Breast epithelium (tissue), 4 donors: ENCODE measurements around the gene CR1. TPM values are rescaled to one million over a fixed set of nuclear protein-coding genes. Genes with fewer than 3 reads are reported as not detected.
"Not testable (repeated sequence)": the region's sequence is repeated elsewhere in the genome, so short reads cannot be mapped to it uniquely, and the experiment has no call there.

Experiments
- DNase-seq, 2 donors: peaks; one replicate each; pipeline ENCODE4 v3.0.0-alpha.2; 2019; ENCODE audit warnings: low spot score in 2 of 2
- H3K27ac ChIP-seq, 2 donors: fragments of 200-600 bp; sonication (generic) in 1 of 2; one replicate each; pipeline ENCODE4 v1.5.1; 2016 to 2019; ENCODE audit warnings: mild to moderate bottlenecking in 1 of 2
- H3K27me3 ChIP-seq, 2 donors: fragments of 200-600 bp; sonication (generic) in 1 of 2; one replicate each; pipeline versions ENCODE4 v1.5.1 to v1.6.0; 2017 to 2019; ENCODE audit warnings: control low read depth in 1 of 2, mild to moderate bottlenecking in 1 of 2
- H3K36me3 ChIP-seq: fragments of 200-600 bp; one replicate; pipeline ENCODE4 v1.5.1; 2019
- H3K4me1 ChIP-seq, 2 donors: fragments of 200-600 bp; sonication (generic); one replicate each; pipeline ENCODE4 v1.5.1; 2016 to 2019; ENCODE audit warnings: control low read depth in 1 of 2
- H3K4me3 ChIP-seq, 3 donors: fragments of 200-600 bp; sonication (generic); 1 replicate in 2 of 3; 2 replicates in 1 of 3; pipeline ENCODE4 v1.5.1; 2016 to 2019; ENCODE audit warnings: mild to moderate bottlenecking in 3 of 3, moderate library complexity in 2 of 3
- H3K9me3 ChIP-seq, 2 donors: fragments of 200-600 bp; sonication (generic) in 1 of 2; one replicate each; pipeline ENCODE4 v1.5.1; 2016 to 2019; ENCODE audit warnings: control low read depth in 1 of 2
- CTCF ChIP-seq, 3 donors: fragments of 450-650 bp; IDR thresholded peaks; one replicate each; pipeline ENCODE4 v1.5.1; 2016 to 2017; ENCODE audit warnings: antibody characterized with exemption in 3 of 3, mild to moderate bottlenecking in 3 of 3, moderate library complexity in 3 of 3
- POLR2A ChIP-seq: fragments of 450-650 bp; IDR thresholded peaks from one replicate; pipeline ENCODE4 v1.6.1; 2016; ENCODE audit warnings: antibody characterized with exemption, mild to moderate bottlenecking, moderate library complexity
- POLR2AphosphoS5 ChIP-seq, 3 donors: sonication (generic); formaldehyde crosslinking; IDR thresholded peaks; one replicate each; pipeline ENCODE4 v1.6.1; 2017; ENCODE audit warnings: antibody characterized with exemption in 3 of 3
- intact Hi-C: fragments of 100-400 bp; cut with DNase I; formaldehyde crosslinking; loops from one replicate; pipeline ENCODE4 v1.15.1; 2023; ENCODE audit warnings: low total_unique reads
- total RNA-seq, 3 donors: library from RNA; depleted of rRNA; stranded (reverse); fragments of >200 nt; gene quantifications; one replicate each; pipeline ENCODE4 v1.1.0, GENCODE V29; 2016

CR1 gene
- total RNA-seq, 3 donors from 2014 or later: 2.0 to 14.7 (median 3.7) TPM

GRCh38 chr1:207581496-207582153 lies 85.7 kb downstream of the CR1 start:
- Histone ChIP-seq H3K9me3 (no peaks in the 10 kb centered on the region), H3K27me3 (no peaks in the 10 kb centered on the region), H3K4me3 (no peak overlapping the region), H3K4me1 (no peaks in the 10 kb centered on the region), H3K36me3 (no peaks in the 10 kb centered on the region), H3K27ac (no peak overlapping the region)
- no peak for DNase-seq
- intact Hi-C loops: no loop called here
- TF ChIP-seq CTCF (IDR thresholded peaks at IDR 0.05) (no peak), POLR2A (no peak), POLR2AphosphoS5 (IDR thresholded peaks at IDR 0.05) (no peak)

- H3K4me1 ChIP-seq, intact Hi-C loops, H3K36me3 ChIP-seq, DNase-seq, H3K27me3 ChIP-seq, H3K27ac ChIP-seq, H3K9me3 ChIP-seq, H3K4me3 ChIP-seq: not testable (repeated sequence)
Measured at GRCh38 chr1:207589506-207589905, 93.5 kb downstream of the CR1 start.

- H3K36me3 ChIP-seq, intact Hi-C loops, DNase-seq, H3K4me3 ChIP-seq, H3K4me1 ChIP-seq, H3K27me3 ChIP-seq, H3K27ac ChIP-seq, H3K9me3 ChIP-seq: not testable (repeated sequence)
Measured at GRCh38 chr1:207591205-207591604, 95.2 kb downstream of the CR1 start.

- H3K27me3 ChIP-seq, H3K27ac ChIP-seq, H3K4me1 ChIP-seq, intact Hi-C loops, DNase-seq, H3K4me3 ChIP-seq, H3K9me3 ChIP-seq, H3K36me3 ChIP-seq: not testable (repeated sequence)
Measured at GRCh38 chr1:207594095-207594494, 98.1 kb downstream of the CR1 start.

- Histone ChIP-seq H3K4me1 (no peaks in the 10 kb centered on the region), H3K4me3 (no peak overlapping the region), H3K36me3 (no peaks in the 10 kb centered on the region), H3K27ac (no peak overlapping the region), H3K9me3 (no peaks in the 10 kb centered on the region), H3K27me3 (no peaks in the 10 kb centered on the region)
- no peak for TF ChIP-seq POLR2A
- no peak for TF ChIP-seq CTCF (IDR thresholded peaks at IDR 0.05)
- no peak for TF ChIP-seq POLR2AphosphoS5 (IDR thresholded peaks at IDR 0.05)
- intact Hi-C loops: no loop called here
- no peak for DNase-seq
Measured at GRCh38 chr1:207603777-207604176, 107.8 kb downstream of the CR1 start.

- intact Hi-C loops: no loop called here
- Histone ChIP-seq H3K36me3 (no peaks in the 10 kb centered on the region), H3K27ac (no peak overlapping the region), H3K9me3 (no peaks in the 10 kb centered on the region), H3K4me3 (no peak overlapping the region), H3K4me1 (no peaks in the 10 kb centered on the region), H3K27me3 (no peaks in the 10 kb centered on the region)
- TF ChIP-seq POLR2A (no peak), CTCF (IDR thresholded peaks at IDR 0.05) (no peak), POLR2AphosphoS5 (IDR thresholded peaks at IDR 0.05) (no peak)
- DNase-seq: no peak
Measured at GRCh38 chr1:207605444-207606361, 109.7 kb downstream of the CR1 start.
